OCI-LY3 (cell line): ENCODE results near the gene CKB.

ENCODE experiments used
- EZH2phosphoT487 ChIP-seq: fragments of 200-600 bp; shearing (Covaris generic); IDR thresholded peaks from 2 replicates; pipeline ENCODE4 v1.6.1; 2018; ENCODE audit warnings: antibody characterized with exemption, mixed run types, low read depth
- TF ChIP-seq, protein P1 (sequence below): fragments of 200-600, 300-600 bp; sonication (generic); IDR thresholded peaks from 2 replicates; pipeline ENCODE4 v1.5.1; 2014; ENCODE audit warnings: antibody characterized with exemption, low read length, low read depth

DNA sequence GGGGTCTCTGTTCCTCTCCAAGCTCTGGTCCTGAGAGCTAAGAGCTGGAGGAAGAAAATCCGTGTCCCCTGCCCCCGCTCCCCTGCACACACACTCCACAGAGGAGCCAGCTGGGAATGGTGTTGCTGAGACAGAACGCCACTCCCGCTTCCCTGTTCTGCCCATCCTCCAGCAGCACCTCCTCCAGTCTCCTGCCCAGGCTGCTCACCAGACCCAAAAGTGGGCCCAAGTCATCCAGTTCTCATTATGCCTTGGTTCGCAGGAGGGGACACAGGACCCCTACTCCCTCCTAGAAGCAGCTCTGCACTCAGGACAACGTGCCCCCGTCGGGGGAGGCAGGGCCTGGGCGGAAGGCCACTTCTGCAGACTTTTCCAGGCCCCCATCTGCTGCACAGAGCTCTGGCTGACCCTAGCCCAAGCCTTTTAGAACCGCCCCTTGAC is 5.5 kb upstream of the CKB start:
- TF ChIP-seq, protein P1, sequence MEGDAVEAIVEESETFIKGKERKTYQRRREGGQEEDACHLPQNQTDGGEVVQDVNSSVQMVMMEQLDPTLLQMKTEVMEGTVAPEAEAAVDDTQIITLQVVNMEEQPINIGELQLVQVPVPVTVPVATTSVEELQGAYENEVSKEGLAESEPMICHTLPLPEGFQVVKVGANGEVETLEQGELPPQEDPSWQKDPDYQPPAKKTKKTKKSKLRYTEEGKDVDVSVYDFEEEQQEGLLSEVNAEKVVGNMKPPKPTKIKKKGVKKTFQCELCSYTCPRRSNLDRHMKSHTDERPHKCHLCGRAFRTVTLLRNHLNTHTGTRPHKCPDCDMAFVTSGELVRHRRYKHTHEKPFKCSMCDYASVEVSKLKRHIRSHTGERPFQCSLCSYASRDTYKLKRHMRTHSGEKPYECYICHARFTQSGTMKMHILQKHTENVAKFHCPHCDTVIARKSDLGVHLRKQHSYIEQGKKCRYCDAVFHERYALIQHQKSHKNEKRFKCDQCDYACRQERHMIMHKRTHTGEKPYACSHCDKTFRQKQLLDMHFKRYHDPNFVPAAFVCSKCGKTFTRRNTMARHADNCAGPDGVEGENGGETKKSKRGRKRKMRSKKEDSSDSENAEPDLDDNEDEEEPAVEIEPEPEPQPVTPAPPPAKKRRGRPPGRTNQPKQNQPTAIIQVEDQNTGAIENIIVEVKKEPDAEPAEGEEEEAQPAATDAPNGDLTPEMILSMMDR: no peak
- no peak for TF ChIP-seq EZH2phosphoT487
